ENCODE measurements around the gene PNPO.

The PNPO gene

DNA sequence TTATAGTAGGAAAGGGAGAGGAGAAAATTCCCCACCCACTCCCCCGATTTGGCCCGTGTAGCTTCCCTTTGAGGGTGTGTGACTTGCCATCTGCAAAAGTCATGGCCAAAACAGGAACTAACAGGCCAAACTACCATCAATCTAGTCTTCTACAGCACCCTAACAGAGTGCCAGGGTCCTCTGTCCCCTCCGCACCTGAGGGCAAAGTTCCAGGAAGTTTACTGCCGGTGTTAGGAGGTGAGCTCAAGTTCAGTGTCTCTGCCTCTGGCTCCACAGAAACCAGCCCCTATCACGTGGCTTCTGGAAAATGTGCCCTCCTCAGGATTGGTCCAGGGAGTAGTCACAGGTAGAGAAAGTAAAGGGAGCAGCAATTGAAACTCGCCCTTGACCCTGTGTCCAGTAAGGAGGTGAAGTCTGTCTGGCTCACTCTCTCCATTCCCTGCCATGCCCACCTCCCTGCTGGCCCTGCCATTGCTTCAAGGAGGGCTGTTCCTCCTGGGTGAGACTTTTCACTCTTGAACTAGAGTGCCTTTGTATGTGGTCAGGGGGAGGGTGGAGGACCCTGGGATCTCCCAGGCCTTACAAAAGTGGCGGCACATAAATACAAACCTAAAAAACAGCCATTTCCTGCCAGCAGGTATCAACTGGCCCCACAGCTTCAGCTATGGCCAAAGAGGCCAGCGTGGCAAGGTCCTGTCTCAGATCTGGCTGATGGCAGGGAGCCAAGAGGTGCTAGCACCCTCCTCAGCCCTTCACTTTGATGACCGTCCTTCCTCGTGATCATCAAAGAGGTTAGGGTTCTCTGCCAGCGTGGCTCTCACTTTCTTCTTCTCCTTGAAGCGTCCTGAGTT lies 11.0 kb downstream of the PNPO start:
- DNase-seq: no peak

DNA sequence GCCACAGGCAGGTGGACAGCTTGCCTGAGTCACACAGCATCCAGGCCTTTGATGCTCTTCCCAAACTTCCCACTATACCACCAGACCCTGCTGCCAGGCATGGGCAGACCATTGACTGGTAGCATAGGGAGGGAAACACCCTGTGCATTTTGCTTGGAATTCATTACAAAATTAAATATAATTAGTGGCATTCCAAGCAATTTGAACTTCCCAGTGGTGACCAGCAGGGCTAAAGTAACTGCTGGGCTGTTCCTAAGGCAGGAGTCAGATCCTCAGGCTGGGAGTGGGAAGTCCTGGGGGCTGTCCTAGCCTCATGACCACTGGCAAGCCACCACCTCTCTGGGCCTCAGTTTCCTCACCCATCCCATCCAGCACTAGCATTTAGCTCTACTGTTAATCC lies 12.5 kb downstream of the PNPO start:
- DNase-seq: no peak

DNA sequence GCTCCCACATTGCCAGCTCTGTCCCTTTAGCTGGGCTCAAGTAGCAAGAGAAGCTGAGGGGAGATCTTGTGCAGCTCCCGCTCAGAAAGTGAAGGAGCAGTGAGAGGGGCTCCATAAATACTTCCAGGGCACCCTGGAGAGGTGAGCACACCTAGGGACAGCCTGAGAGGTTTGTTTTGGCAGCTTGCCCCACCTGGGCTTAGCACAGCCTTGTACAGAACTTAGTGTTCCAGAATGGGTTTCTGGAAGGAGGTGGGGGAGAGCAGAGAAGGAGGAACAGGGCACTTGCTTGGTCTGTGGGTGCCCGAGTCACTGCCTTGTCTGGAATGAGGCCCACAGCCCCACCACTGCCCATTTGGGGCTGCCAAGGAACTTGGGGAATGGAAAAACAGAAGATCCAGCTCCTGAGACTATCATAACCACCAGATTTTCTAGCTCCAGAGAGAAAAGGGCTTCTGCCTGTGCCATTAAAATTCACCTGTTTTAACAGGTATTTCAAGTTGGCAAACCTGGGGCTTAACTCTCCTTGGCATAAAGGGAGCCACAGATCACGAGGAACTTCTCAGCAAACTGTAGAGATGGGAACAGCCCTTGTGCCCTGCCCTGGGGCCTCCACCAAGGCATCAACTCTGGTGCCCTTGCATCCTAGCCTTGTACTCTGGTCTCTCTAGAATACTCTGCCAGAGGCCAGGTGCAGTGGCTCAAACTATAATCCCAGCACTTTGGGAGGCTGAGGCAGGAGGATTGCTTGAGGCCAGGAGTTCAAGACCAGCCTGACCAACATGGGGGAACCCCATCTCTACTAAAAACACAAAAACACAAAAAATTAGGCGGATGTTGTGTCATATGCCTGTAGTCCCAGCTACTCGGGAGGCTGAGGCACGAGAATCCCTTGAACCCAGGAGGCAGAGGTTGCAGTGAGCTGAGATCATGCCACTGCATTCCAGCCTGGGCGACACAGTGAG lies 14.4 kb downstream of the PNPO start:
- DNase-seq: peak; percentile 13

DNA sequence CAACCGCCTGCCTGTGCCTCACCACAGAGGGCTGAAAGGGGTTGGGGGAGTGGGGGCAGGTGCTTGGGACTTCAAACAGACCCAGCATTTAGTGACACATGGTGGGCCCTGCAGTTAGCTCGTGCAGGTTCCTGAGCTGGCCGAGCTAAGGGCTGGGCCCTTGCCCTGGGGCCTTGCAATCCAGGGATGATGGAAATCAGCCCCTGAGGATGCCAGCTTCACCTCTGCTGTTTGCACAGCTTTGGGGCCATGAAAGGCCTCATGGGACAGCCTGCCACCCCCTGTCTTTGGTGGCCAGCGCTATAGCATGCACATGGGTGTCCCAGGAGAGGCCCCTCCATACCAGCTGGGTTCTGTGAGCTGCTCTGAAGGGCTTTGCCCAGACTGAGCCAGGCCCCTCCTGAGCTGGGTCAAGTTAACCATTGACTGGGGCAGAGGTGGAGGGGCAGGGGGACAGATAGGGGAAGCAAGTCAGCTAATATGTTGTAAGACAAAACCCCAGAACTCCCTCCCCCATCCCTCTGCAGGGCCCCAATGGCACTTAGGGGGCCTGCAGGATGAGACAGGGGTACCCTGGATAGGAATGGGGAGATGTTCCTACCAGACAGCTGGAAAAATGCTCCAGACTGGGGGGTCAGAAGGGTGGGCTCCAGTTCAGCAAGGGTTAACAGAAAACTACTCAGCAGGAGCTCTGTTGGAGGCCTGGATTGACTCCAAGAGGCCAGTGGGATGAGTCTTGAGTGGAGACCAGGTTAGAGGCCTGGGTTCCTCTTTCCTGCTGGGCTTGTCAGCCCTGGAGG lies 15.6 kb downstream of the PNPO start:
- DNase-seq: no peak

DNA sequence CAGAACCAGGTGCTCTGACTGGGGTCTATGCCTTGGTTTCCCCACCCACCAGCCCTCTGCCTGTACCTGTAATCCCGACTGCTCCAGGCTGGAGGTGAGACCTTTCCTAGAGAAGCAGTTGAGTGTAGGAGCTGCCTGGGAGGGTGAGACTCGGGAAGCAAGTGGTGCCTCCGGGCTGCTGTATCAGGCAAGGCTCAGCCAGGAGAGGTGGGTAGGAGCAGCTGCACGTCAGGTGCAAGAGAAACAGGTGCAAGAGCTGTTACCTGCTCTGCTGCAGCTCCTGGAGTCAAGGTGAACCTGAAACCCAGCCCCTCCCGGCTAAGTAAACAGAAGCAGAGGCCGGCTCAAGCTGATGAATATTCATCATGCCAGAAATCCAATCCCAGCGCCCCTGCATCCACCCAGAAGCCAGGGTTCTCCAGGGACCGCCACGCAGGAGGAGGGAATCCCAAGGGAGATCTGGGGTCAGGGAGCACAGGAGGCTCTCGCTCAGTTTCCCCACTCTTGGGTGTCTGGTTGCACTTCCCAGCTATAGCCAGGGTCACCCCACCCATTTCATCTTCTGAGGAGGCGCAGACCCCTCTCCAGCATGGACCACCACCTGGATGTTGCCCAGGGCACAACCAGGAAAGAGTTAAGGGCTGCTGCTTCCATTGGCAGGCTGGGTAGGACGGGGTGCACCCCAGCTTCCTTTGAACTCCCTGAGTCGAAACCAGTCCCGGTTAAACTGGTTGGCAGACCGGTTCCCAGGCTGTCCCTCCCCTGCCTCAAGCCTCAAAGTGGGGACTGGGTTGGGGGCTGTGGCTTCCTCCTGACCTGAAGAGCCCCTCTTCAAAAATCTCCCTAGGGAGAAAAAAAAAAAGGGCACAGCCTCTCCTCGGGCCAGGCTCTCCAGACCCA lies 16.5 kb downstream of the PNPO start, which contains the start of gene PRR15L:
PRR15L (minus strand) TSS at position 293 of the 900 bp plus-strand sequence. CDS start 4,649 bp downstream, outside the sequence.
- peak; percentile 96 for DNase-seq

DNA sequence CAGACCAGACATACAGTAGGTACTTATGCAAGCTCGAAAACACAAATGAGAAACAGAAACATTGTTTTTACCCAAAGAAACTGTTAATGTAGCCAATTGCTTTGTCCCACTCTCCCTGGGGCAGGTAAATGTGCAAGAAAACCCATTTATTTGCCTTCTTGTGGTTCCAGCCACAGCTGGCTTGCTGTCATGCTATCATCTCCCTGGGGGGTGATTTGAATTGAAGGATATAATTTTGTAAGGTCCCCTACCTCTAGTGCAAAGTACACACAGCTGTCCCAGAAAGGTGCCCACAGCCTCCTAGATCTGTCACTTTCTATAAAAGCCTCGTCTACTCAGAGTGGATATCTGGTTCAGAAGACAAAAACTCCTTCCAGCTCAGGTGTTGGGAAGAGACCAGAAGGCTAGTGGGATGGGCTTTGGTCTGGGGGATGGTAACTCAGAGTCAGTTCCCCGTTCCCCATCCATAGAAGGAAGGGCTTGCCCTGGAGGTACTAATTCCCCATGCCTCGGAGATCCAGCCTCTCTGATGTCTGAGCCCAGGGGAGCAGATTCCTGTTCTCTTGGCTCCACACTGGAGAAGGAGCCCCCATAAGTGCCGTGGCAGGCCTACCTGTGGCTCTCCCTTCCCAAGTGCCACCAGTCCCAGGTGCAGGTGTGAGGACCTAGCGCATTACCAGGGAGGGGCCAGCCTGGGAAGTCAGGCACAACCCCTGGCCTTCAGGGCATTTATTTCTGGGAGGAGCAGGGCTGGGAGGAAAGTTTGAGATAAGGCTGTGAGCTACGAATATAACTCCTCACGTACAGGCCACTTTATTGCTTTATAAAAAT lies 18.7 kb downstream of the PNPO start:
- DNase-seq: no peak

DNA sequence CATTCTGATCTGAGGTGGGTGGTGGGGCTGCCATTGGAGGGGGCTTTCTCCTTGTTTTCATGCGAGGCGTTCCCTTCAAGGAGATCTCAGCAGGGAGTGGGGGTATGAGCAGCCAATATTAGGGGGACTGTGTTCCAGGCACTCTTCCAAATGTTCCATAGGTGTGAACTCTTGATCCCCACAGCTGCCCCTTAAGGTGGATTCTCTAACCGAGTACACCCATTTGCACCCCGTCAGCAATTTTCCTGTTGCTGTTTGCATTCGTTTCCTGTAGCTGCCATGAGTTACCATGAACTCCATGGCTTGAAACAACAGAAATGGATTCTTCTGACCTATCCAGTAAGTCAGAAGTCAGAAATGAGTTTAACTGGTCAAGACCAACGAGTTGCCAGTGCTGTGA lies 20.0 kb downstream of the PNPO start:
- no peak for DNase-seq

DNA sequence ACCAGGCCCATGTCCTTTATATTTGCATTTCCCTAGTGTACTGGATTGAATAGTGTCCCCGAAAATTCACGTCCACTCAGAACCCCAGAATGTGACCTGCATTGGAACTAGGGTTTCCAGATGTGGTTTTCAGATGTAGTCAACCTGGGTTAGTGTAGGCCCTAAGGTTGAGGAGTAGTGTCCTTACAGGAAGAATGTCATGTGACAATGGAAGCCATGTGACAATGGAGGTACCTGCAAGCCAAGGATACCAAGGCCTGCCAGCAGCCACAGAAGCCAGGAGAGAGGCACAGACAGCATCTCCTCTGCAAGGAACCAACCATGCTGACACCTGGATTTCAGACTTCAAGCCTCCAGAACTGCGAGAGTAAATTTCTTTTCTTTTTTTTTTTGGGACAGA lies 21.5 kb downstream of the PNPO start:
- no peak for DNase-seq

DNA sequence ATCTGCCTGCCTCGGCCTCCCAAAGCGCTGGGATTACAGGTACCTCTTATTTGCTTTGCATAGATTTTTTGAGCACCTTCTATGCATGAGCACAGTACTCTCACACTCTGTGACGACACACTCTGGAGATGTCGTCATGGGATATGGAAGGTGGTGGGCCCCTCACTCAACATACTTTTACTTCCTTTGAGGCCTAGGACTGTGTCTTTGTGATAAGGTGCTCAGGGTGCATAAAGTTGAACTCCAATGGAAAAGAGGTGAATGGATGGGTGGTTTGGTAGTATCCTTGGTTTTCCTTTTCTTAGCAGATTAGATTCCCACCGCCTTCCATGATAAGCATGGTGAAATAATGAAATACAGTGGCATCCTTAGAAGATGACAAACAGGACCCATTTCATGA lies 23.5 kb downstream of the PNPO start:
- no peak for DNase-seq

DNA sequence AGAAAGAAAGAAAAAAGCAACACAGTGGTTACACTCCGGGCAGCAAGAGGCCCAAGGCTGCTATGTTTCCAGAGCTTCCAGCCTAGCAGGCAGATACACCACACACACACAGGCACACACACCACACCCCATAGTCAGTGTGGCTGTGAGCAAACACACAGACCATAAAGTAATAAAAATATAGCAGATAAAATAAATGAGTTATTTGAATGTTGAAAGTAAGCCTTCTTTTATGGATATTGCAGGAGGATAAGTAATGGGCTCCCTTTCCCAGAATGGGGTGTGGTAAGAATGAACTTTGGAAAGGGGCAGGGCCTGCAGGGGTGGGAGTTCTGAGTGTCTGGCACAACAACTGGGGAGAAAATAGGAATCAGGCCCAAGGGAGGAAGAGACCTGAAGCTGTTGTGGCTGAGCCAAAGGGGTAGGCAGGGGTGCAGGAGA lies 24.7 kb downstream of the PNPO start:
- no peak for DNase-seq

DNA sequence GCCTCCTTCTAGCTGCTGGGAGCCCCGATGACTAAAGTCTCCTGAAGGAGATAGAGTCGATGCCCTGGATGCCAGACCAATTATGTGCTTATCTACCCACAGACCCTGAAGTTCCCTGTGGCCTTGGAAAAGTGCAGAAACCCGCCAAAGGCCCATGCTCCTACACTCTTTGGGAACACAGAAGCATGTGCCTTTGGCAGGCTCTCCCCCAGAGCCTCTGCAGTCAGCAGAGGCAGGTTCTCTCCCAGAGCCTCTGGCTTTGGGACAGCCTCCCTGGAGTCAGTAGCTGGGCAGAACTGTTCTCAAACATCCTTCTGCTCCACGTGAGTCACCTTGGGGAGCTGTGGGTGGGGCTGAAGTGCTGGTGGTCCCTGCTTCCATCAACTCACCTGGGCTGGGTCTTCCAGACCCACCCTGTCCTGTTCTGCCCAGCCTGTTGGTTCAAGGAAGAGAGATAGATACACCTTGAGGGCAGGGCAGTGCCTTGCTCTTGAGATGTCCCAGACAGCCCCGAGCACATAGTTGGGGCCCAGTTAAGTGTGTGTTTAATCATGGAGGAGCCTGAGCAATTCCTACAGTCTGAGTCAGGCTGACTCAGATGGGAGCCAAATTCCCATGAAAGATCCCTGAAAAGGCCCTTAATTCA lies 26.4 kb downstream of the PNPO start:
- DNase-seq: no peak

DNA sequence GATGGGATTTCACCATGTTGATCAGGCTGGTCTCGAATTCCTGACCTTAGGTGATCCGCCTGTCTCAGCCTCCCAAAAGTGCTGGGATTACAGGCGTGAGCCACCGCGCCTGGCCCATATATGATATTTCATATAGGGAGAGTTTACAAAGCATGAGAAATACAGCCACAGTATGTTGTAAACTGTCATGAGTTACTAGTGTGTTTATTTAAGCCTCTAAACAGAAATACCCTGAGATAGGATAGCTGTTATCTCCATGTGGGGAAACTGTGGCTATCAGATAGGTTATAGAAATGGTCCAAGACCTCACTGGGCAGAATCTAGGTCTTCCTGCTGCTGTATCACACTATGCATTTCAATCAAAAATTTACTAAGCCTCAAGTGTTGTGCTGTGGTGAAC lies 27.5 kb downstream of the PNPO start:
- DNase-seq: no peak

DNA sequence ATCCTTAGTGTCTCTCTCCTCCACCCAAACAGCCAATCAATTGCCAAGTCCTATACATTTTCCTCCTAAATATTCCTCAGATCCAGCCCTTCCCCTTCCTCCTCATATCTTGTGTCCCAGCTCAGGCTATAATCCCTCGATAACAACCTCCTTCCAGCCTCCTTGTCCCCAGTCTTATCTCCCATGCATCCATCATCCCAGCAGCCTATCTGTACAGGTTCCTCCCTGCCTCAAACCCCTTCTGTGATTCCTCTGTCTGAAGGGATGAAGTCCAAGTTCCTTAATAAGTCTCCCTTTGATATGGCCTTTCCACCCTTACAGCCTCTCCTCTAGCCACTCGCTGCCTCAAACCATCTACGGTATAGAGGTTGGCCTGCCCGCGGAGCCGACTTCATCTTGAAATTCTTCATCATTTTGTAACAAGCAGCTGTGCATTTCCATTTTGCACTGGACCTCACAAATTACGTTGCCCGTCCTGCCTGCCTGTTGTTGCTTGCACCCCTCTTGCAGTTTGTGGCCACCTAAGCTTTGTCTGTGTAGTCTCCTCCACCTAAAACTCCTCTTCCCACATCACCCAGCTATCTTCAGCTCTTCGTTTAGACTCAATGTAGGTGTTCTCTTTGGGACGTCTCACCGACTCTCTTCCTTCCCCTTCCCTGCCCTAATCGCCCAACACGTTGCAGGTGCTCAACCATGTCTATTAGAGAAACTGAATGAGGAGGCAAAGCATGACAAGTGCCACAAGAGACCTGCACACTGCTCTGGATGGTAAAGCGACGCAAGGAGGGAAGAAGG lies 28.8 kb downstream of the PNPO start:
- DNase-seq: no peak

DNA sequence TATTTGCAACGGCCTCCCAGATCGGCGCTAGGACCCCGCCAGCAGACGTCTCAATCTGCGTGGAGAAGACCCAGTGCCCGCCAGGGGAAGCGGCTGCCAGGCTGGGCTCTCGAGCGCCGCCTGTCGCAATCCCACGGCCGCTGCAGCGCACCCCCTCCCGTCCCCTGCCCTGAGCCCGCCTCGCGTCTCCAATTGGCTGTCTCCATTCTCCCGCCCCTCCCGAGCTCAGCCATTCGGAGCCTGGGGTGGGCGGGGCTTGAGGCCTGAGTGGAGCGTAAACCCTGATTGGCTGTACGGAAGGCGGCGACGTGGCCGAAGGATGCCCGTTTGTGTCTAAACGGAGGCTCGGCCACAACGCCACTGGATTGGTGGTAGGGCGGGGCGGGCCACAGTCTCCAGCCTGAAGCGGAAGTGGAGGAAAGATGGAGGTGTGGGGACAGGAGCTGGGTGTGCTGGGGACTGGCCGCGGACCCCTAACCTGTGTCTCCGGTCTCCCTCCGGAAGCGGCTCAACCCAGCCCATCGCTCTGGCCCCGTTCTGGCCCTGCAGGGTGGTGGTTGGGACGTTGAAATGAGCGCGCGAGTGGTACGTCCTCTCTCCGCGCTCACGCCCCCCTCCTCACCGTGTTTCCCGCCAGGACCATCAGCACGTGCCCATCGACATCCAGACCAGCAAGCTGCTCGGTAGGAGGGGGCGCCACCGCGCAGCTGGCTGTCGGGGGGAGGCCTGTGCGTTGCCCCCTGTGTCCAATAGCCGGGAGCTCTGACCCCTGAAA lies 29.5 kb downstream of the PNPO start, which contains the start of gene CDK5RAP3:
CDK5RAP3 (plus strand) TSS at position 389 of the 775 bp plus-strand sequence; CDS start at position 423, 34 bp downstream.
- peak; percentile 97 for DNase-seq

DNA sequence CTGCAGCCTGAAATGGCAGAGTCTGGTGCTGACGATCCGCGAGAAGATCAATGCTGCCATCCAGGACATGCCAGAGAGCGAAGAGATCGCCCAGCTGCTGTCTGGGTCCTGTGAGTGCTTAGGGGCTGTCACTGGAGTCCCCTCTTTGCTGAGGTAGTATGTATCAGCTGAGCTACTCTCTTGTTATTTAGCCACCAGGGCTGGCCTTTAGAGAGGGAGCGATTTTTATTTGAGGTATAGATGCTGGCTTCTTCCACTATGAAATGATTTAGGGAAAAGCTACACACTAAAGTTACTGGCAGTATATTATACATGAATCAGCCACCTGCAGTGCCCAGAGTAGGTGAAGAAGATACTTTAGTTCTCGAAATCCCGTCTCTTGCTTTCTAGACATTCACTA lies 32.2 kb downstream of the PNPO start:
- DNase-seq: peak; percentile 5

DNA sequence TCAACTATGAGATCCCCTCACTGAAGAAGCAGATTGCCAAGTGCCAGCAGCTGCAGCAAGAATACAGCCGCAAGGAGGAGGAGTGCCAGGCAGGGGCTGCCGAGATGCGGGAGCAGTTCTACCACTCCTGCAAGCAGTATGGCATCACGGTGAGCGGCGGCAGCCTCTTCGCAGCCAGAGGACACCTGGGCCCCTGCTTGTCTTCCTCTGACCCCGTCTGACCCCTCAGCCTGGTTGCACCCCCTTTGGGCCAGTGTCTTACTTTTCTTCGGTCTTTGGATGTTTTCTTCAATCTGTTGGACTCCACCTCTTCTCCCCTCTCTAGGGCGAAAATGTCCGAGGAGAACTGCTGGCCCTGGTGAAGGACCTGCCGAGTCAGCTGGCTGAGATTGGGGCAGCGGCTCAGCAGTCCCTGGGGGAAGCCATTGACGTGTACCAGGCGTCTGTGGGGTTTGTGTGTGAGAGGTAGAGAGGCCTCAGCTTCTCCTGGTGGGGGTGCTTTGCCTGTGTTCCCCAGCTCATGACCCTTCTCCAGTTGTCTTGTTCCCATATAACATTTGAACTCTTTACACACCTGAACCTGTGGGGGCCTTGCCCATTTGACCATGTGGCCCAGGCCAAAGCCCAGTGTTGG lies 33.9 kb downstream of the PNPO start:
- DNase-seq: no peak

DNA sequence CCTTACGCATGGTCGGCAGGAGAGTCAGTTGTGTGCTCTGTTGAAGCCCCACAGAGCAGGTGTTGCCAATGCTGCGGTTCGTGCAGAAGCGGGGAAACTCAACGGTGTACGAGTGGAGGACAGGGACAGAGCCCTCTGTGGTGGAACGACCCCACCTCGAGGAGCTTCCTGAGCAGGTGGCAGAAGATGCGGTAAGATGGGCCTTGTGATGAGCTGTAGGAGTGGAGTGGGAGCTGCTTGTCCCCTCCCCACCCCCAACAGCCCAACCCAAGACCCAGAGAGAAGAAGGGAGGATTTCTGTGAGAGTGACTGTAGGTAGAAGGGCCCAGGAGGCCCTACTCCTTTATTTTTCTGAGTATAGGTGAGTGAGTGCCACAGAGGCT lies 34.4 kb downstream of the PNPO start:
- no peak for DNase-seq

DNA sequence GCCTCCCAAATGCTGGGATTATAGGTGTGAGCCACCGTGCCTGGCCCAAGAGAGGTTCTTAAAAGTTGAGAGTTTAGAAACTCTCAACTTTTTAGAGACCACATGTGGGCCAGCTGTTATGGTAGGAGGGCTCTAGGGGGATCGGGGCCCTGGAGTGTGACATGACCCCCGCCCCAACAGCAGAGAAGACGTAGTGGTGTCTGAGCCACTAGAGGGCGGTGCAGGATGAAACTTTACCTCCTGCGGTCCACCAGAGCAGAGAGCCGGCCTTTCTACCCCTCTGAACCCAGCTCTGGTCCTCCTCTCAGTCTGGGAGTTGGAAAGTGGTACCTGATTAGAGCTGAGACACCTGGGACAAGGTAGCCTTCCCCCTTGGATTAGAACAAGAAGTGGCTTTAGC lies 37.0 kb downstream of the PNPO start:
- DNase-seq: peak; percentile 43

All from NCI-H1105 treated with DMSO at 0.1 percent for 48 hours (cell line).